ENCODE results near the gene TMEM151B. TPM values are rescaled to one million over a fixed set of nuclear protein-coding genes. Genes with fewer than 3 reads are reported as not detected.

The TMEM151B gene
- polyA plus RNA-seq, 1 of the 3 experiments (the other 2 are of a cell fraction), result 0.05 TPM

GRCh38 chr6:44277763-44278162 is 7.5 kb downstream of the TMEM151B start (continued):
- TF ChIP-seq, protein P1, sequence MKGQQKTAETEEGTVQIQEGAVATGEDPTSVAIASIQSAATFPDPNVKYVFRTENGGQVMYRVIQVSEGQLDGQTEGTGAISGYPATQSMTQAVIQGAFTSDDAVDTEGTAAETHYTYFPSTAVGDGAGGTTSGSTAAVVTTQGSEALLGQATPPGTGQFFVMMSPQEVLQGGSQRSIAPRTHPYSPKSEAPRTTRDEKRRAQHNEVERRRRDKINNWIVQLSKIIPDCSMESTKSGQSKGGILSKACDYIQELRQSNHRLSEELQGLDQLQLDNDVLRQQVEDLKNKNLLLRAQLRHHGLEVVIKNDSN (IDR thresholded peaks at IDR 0.05; ENCODE audit: borderline replicate concordance, low read depth), result no peak
- TF ChIP-seq ELF1 (IDR thresholded peaks at IDR 0.05) (no peak), SMC3 (IDR thresholded peaks at IDR 0.05; ENCODE audit: low read depth, low read length) (no peak), EP300 (IDR thresholded peaks at IDR 0.05; ENCODE audit: borderline replicate concordance in 1 of 2, low read depth in 1 of 2, low read length in 1 of 2) (no peak)

GRCh38 chr6:44278315-44278714 is 8.1 kb downstream of the TMEM151B start:
- DNase-seq, result no peak
- no peak overlapping the region for H3K27ac ChIP-seq (ENCODE audit: low read depth in 2 of 2, low read length in 1 of 2)
- no peak overlapping the region for H3K9ac ChIP-seq
- 32% methylated on average over 1 of the region's 3 CpGs for WGBS (ENCODE audit: low lambda C conversion rate)
- no peaks in the 10 kb centered on the region for H3K4me1 ChIP-seq (ENCODE audit: control insufficient read depth in 1 of 2, insufficient read depth in 2 of 2, low read depth in 1 of 2, low read length in 1 of 2)
- no peaks in the 10 kb centered on the region for H3K27me3 ChIP-seq (ENCODE audit: insufficient read depth)
- H3K79me2 ChIP-seq (ENCODE audit: insufficient read depth), result no peaks in the 10 kb centered on the region
- no peaks in the 10 kb centered on the region for H3K36me3 ChIP-seq (replicated peaks in 1 of 2; ENCODE audit: control insufficient read depth in 1 of 2, insufficient read depth in 2 of 2, low read length in 1 of 2)
- H4K20me1 ChIP-seq (ENCODE audit: insufficient read depth), result no peaks in the 10 kb centered on the region
- TF ChIP-seq, protein P2, sequence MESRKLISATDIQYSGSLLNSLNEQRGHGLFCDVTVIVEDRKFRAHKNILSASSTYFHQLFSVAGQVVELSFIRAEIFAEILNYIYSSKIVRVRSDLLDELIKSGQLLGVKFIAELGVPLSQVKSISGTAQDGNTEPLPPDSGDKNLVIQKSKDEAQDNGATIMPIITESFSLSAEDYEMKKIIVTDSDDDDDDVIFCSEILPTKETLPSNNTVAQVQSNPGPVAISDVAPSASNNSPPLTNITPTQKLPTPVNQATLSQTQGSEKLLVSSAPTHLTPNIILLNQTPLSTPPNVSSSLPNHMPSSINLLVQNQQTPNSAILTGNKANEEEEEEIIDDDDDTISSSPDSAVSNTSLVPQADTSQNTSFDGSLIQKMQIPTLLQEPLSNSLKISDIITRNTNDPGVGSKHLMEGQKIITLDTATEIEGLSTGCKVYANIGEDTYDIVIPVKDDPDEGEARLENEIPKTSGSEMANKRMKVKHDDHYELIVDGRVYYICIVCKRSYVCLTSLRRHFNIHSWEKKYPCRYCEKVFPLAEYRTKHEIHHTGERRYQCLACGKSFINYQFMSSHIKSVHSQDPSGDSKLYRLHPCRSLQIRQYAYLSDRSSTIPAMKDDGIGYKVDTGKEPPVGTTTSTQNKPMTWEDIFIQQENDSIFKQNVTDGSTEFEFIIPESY (IDR thresholded peaks at IDR 0.05; ENCODE audit: borderline replicate concordance, low read depth), result no peak
- no peak for TF ChIP-seq MXI1 (IDR thresholded peaks at IDR 0.05; ENCODE audit: low read depth, low read length)
- TF ChIP-seq, protein P3, sequence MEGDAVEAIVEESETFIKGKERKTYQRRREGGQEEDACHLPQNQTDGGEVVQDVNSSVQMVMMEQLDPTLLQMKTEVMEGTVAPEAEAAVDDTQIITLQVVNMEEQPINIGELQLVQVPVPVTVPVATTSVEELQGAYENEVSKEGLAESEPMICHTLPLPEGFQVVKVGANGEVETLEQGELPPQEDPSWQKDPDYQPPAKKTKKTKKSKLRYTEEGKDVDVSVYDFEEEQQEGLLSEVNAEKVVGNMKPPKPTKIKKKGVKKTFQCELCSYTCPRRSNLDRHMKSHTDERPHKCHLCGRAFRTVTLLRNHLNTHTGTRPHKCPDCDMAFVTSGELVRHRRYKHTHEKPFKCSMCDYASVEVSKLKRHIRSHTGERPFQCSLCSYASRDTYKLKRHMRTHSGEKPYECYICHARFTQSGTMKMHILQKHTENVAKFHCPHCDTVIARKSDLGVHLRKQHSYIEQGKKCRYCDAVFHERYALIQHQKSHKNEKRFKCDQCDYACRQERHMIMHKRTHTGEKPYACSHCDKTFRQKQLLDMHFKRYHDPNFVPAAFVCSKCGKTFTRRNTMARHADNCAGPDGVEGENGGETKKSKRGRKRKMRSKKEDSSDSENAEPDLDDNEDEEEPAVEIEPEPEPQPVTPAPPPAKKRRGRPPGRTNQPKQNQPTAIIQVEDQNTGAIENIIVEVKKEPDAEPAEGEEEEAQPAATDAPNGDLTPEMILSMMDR (IDR thresholded peaks at IDR 0.05), result no peak
- no peaks in the 10 kb centered on the region for H3K9me2 ChIP-seq
- POLR2A ChIA-PET, result no interaction called here
- H3K4me3 ChIP-seq (ENCODE audit: low read depth in 2 of 2, low read length in 1 of 2), result no peak overlapping the region
- H3K4me2 ChIP-seq, result no peak overlapping the region
- no peaks in the 10 kb centered on the region for H3F3A ChIP-seq (replicated peaks; ENCODE audit: insufficient read depth)
- H2AFZ ChIP-seq (ENCODE audit: low read depth), result no peak overlapping the region
- H3K9me3 ChIP-seq, result no peaks in the 10 kb centered on the region
- CTCF ChIA-PET, result interaction anchor here (0.9 to 2.0 kb wide), 6 partner anchors 10 to 178 kb away, joined by 3 to 11 read pairs (median 4); partner anchors contain the start of gene AARS2

DNA sequence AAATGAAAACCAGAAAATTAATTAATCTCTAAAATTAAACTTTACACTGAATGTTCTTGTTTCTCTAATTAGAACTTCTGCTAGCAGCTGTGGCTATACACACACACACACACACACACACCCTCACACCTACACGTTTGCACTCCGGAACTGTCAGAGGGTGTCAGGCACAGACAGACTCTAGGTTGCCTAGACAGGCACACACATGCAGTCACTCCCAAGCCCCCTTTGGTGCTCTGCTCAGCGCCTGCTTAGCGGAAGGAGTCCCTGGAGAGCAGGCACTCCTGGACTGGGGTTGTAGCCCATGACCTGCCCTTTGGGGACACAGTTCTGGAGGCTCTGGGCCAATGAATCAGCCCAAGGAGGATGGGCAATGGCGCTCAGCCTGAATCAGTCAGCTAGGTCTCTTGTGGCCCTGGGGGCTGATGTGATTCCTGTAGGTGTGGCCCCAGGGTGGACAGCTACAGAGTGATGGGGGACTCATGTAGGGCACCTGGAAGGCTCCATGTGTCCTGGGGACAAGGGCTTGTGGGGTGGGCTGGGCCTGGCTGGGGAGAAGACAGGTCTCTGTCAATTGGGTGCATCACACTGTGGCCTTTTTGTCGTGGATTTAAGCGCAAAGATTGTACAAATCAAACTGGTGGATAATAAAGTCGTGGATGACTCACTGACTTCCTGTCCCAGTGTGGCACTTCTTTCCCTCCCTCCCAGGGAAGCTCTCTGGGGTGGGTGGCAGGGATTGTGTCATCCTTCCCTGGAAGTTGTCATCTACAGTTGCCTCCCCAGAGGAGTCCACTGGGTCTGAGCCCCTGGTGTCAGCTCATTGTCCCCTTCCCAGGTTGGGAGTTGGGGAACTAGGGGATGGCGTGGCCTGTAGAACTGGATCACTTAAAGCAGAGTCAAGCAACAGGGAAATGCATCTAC is 8.8 kb downstream of the TMEM151B start:
- Histone ChIP-seq H3K9me3 (no peaks in the 10 kb centered on the region), H3K9ac (no peak overlapping the region), H3K27me3 (ENCODE audit: insufficient read depth) (no peaks in the 10 kb centered on the region), H4K20me1 (ENCODE audit: insufficient read depth) (no peaks in the 10 kb centered on the region), H3K27ac (ENCODE audit: low read depth in 2 of 2, low read length in 1 of 2) (no peak overlapping the region), H3K4me2 (no peak overlapping the region; the same call in 1 of the 2 replicates), H3K79me2 (ENCODE audit: insufficient read depth) (no peaks in the 10 kb centered on the region), H3K4me1 (ENCODE audit: control insufficient read depth in 1 of 2, insufficient read depth in 2 of 2, low read depth in 1 of 2, low read length in 1 of 2) (no peaks in the 10 kb centered on the region), H3K36me3 (replicated peaks in 1 of 2; ENCODE audit: control insufficient read depth in 1 of 2, insufficient read depth in 2 of 2, low read length in 1 of 2) (no peaks in the 10 kb centered on the region), H3K9me2 (no peaks in the 10 kb centered on the region), H3K4me3 (ENCODE audit: low read depth in 2 of 2, low read length in 1 of 2) (no peak overlapping the region), H2AFZ (ENCODE audit: low read depth) (no peak overlapping the region), H3F3A (replicated peaks; ENCODE audit: insufficient read depth) (no peaks in the 10 kb centered on the region)
- DNase-seq, result no peak
- ChIA-PET POLR2A (no interaction called here), CTCF (interaction anchor here (1.2 to 2.0 kb wide), 3 partner anchors 11 to 59 kb away, joined by 3 to 11 read pairs (median 4); no protein-coding TSS in a partner anchor)
- WGBS (ENCODE audit: low lambda C conversion rate), result 56% methylated on average over 9 of the region's 9 CpGs
- TF ChIP-seq EZH2phosphoT487 (IDR thresholded peaks at IDR 0.05; ENCODE audit: borderline replicate concordance, low read depth) (no peak), MXI1 (IDR thresholded peaks at IDR 0.05; ENCODE audit: low read depth, low read length) (no peak), RFX5 (IDR thresholded peaks at IDR 0.05; ENCODE audit: low read length) (no peak), RCOR1 (IDR thresholded peaks at IDR 0.05; ENCODE audit: low read length) (no peak), RXRA (IDR thresholded peaks at IDR 0.05; ENCODE audit: borderline replicate concordance, low read depth) (no peak), YY1 (IDR thresholded peaks at IDR 0.05; ENCODE audit: low read depth) (no peak), TEAD4 (IDR thresholded peaks at IDR 0.05; ENCODE audit: borderline replicate concordance, insufficient read depth) (no peak), FOSL2 (IDR thresholded peaks at IDR 0.05; ENCODE audit: borderline replicate concordance, low read depth) (no peak), RAD21 (IDR thresholded peaks at IDR 0.05; ENCODE audit: low read length) (no peak)
- TF ChIP-seq, protein P3 (IDR thresholded peaks at IDR 0.05), result no peak
- TF ChIP-seq, protein P1 (IDR thresholded peaks at IDR 0.05; ENCODE audit: borderline replicate concordance, low read depth), result no peak
